ENCODE measurements around the gene TTF1.

- TF ChIP-seq CTCF (IDR thresholded peaks at IDR 0.05): no peak
- no peak for TF ChIP-seq POLR2A (IDR thresholded peaks at IDR 0.05)
These were observed 72.3 kb downstream of the TTF1 start for GRCh38 chr9:132334364-132334763.

Measured in gastroesophageal sphincter (tissue), 3 donors.